GM13977 (cell line): ENCODE measurements around the gene NOL4L.

Experiments
- DNase-seq: peaks from one replicate; pipeline ENCODE4 v3.0.0; 2012; ENCODE audit warnings: low spot score
- CTCF ChIP-seq: IDR thresholded peaks from 2 replicates; pipeline ENCODE4 v1.5.1; 2012; ENCODE audit warnings: mild to moderate bottlenecking, control low read depth; ENCODE audit not compliant: insufficient read depth; ENCODE audit errors: extremely low read depth, missing control alignments
- in situ Hi-C: fragments of 300-500 bp; cut with MboI; formaldehyde crosslinking; loops from one replicate; pipeline ENCODE4 v1.12.0; 2022; ENCODE audit warnings: low sequenced_read_pairs, low pct_unique_long_range_greater_than_20kb, mixed read lengths, inconsistent platforms; ENCODE audit not compliant: unreplicated experiment

NOL4L gene

GRCh38 chr20:32608664-32609015 lies 23.5 kb upstream of the NOL4L start:
- in situ Hi-C loops, result no loop called here
- no peak for TF ChIP-seq CTCF
- DNase-seq, result no peak

GRCh38 chr20:32607727-32608663 lies 22.9 kb upstream of the NOL4L start:
- no peak for TF ChIP-seq CTCF
- no peak for DNase-seq
- in situ Hi-C loops, result no loop called here

GRCh38 chr20:32607324-32607723 lies 22.2 kb upstream of the NOL4L start:
- TF ChIP-seq CTCF, result no peak
- DNase-seq, result no peak
- in situ Hi-C loops, result no loop called here

- in situ Hi-C loops, result no loop called here
- no peak for DNase-seq
- TF ChIP-seq CTCF, result no peak
These were observed 21.7 kb upstream of the NOL4L start for GRCh38 chr20:32606790-32607189.

- in situ Hi-C loops, result no loop called here
- DNase-seq, result no peak
- TF ChIP-seq CTCF, result no peak
These were observed 21.0 kb upstream of the NOL4L start for GRCh38 chr20:32606107-32606506.

GRCh38 chr20:32605167-32605656 lies 20.1 kb upstream of the NOL4L start:
- in situ Hi-C loops, result no loop called here
- TF ChIP-seq CTCF, result no peak
- DNase-seq, result no peak
